ENCODE results near the gene CFAP119. TPM values are rescaled to one million over a fixed set of nuclear protein-coding genes. Genes with fewer than 3 reads are reported as not detected.

The CFAP119 gene
- total and polyA plus RNA-seq, 2 donors from 2014 or later: 12.2 to 13.5 TPM

GRCh38 chr16:30760001-30760559, 1.8 kb downstream of the CFAP119 start:
- Histone ChIP-seq H3K9me3 (ENCODE audit: control insufficient read depth in 2 of 3, insufficient read depth in 1 of 3, low read length in 3 of 3) (no peaks in the 10 kb centered on the region), H3K36me3 (ENCODE audit: control insufficient read depth in 2 of 3, insufficient read depth in 3 of 3, low read length in 3 of 3) (peaks cover 4 to 20% (median 18%) of the 10 kb centered on the region in 3 donors), H3K9ac (ENCODE audit: low read length in 3 of 3) (no peak overlapping the region), H3K27ac (ENCODE audit: low read depth in 2 of 2, low read length in 2 of 2) (no peak overlapping the region), H3K27me3 (ENCODE audit: control insufficient read depth, insufficient read depth, low read length) (no peaks in the 10 kb centered on the region), H3K4me3 (ENCODE audit: low read length in 3 of 3) (no peak overlapping the region), H3K4me1 (ENCODE audit: control insufficient read depth in 2 of 3, insufficient read depth in 2 of 3, low read depth in 1 of 3, low read length in 3 of 3) (peaks cover 4 to 18% (median 8%) of the 10 kb centered on the region in 3 donors)
- DNase-seq (peak in 2 of 5 donors; percentile 31 to 75), FAIRE-seq (no peak)
- intact Hi-C loops (cut with DNase I): no loop called here
- TF ChIP-seq, protein P1, sequence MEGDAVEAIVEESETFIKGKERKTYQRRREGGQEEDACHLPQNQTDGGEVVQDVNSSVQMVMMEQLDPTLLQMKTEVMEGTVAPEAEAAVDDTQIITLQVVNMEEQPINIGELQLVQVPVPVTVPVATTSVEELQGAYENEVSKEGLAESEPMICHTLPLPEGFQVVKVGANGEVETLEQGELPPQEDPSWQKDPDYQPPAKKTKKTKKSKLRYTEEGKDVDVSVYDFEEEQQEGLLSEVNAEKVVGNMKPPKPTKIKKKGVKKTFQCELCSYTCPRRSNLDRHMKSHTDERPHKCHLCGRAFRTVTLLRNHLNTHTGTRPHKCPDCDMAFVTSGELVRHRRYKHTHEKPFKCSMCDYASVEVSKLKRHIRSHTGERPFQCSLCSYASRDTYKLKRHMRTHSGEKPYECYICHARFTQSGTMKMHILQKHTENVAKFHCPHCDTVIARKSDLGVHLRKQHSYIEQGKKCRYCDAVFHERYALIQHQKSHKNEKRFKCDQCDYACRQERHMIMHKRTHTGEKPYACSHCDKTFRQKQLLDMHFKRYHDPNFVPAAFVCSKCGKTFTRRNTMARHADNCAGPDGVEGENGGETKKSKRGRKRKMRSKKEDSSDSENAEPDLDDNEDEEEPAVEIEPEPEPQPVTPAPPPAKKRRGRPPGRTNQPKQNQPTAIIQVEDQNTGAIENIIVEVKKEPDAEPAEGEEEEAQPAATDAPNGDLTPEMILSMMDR (IDR thresholded peaks at IDR 0.05; ENCODE audit: borderline replicate concordance, extremely low read depth, insufficient read depth): no peak

DNA sequence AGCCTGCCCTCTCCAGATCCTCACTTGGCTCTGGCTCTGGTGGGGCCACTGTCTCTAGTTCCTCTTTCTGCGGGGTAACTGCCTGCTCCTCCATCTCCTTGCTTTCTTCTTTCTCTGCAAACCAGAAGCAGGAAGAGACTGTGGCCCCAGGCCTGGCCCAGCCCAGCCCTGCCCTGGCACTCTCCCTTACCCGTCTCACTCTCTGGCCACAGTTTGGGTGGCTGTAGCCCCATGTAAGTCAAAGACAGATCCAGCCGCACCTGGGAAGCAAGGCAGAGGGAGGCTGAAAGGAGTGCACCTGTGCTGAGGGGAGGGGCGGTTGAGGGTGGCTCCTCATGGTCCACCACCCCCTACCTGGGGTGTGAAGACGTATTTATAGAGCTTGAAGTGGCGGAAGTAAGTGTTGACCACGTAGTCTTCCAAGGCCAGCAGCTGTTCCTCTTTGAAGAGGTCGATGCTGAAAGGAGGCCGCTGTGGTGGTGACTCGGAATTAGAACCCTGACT, 2.8 kb downstream of the CFAP119 start:
- no peaks in the 10 kb centered on the region for H3K9me3 ChIP-seq (ENCODE audit: control insufficient read depth in 2 of 3, insufficient read depth in 1 of 3, low read length in 3 of 3)
- no peaks in the 10 kb centered on the region for H3K27me3 ChIP-seq (ENCODE audit: control insufficient read depth, insufficient read depth, low read length)
- no peak overlapping the region for H3K27ac ChIP-seq (ENCODE audit: low read depth in 2 of 2, low read length in 2 of 2)
- DNase-seq: peak in 2 of 5 donors; percentile 26 to 56
- FAIRE-seq: no peak
- H3K4me1 ChIP-seq (ENCODE audit: control insufficient read depth in 2 of 3, insufficient read depth in 2 of 3, low read depth in 1 of 3, low read length in 3 of 3): peaks cover 4 to 18% (median 8%) of the 10 kb centered on the region in 3 donors
- intact Hi-C loops (cut with DNase I): no loop called here
- no peak overlapping the region for H3K4me3 ChIP-seq (ENCODE audit: low read length in 3 of 3)
- TF ChIP-seq, protein P1 (IDR thresholded peaks at IDR 0.05; ENCODE audit: borderline replicate concordance, extremely low read depth, insufficient read depth): no peak
- H3K9ac ChIP-seq (ENCODE audit: low read length in 3 of 3): no peak overlapping the region
- peaks cover 4 to 18% (median 7%) of the 10 kb centered on the region in 3 donors for H3K36me3 ChIP-seq (ENCODE audit: control insufficient read depth in 2 of 3, insufficient read depth in 3 of 3, low read length in 3 of 3)

DNA sequence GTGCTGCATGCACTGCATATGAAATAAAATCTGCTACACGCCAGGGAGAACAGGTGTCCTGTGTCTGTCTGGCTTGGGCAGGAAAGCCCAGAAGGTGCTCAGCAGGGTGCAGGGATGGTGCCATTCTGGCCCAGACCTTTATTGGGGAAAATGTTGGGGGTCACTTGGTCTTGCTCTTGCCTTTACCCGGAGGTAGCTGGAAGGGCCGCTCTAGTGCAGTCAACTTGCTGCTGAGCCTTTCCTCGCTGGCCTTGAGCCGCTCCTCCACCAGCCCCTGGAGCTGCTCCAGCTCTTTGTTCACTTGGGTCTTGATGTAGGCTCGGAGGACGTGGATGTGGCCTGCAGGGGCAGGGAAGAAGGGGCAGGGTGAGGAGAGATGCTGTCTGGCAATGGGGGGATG, 4.5 kb downstream of the CFAP119 start:
- TF ChIP-seq, protein P1 (IDR thresholded peaks at IDR 0.05; ENCODE audit: borderline replicate concordance, extremely low read depth, insufficient read depth): no peak
- Histone ChIP-seq H3K9me3 (ENCODE audit: control insufficient read depth in 2 of 3, insufficient read depth in 1 of 3, low read length in 3 of 3) (no peaks in the 10 kb centered on the region), H3K27ac (ENCODE audit: low read depth in 2 of 2, low read length in 2 of 2) (no peak overlapping the region), H3K36me3 (ENCODE audit: control insufficient read depth in 2 of 3, insufficient read depth in 3 of 3, low read length in 3 of 3) (peaks cover 0 to 14% (median 7%) of the 10 kb centered on the region in 3 donors), H3K9ac (ENCODE audit: low read length in 3 of 3) (no peak overlapping the region), H3K27me3 (ENCODE audit: control insufficient read depth, insufficient read depth, low read length) (no peaks in the 10 kb centered on the region), H3K4me3 (ENCODE audit: low read length in 3 of 3) (no peak overlapping the region), H3K4me1 (ENCODE audit: control insufficient read depth in 2 of 3, insufficient read depth in 2 of 3, low read depth in 1 of 3, low read length in 3 of 3) (peaks cover 0 to 7% (median 0%) of the 10 kb centered on the region in 3 donors)
- FAIRE-seq (no peak), DNase-seq (peak in 1 of 5 donors; percentile 63)
- intact Hi-C loops (cut with DNase I): no loop called here

Measured in kidney (tissue), 14 donors.